SK-MEL-5 (cell line): ENCODE results near the gene DUSP23. TPM values are rescaled to one million over a fixed set of nuclear protein-coding genes. Genes with fewer than 3 reads are reported as not detected.

Source experiments
- total RNA-seq: library from RNA; depleted of rRNA; stranded (reverse); fragments of >200 nt; shearing (Covaris generic); gene quantifications from 2 replicates; pipeline ENCODE4 v1.2.3, GENCODE V29; 2014; rRNA removed

DUSP23 gene
- total RNA-seq, 1 experiment from 2014 or later = 59.0 TPM

Other genes starting within 250 kb of the DUSP23 start
- gene OR10J5, start 245.0 kb upstream of the DUSP23 start, total RNA-seq = not detected in 2 replicates
- gene APCS, start 193.1 kb upstream of the DUSP23 start, total RNA-seq = not detected in 2 replicates
- gene CRP, start 66.4 kb upstream of the DUSP23 start, total RNA-seq = not detected in 2 replicates
- gene FCRL6, start 21.4 kb downstream of the DUSP23 start, total RNA-seq = not detected in 2 replicates
- not detected in 2 replicates for gene SLAMF8, start 45.9 kb downstream of the DUSP23 start, total RNA-seq
- not detected in 2 replicates for gene VSIG8, start 81.7 kb downstream of the DUSP23 start, total RNA-seq
- 0.13 and 0.56 TPM in 2 replicates for gene CFAP45, start 119.2 kb downstream of the DUSP23 start, total RNA-seq
- 122 and 128 TPM in 2 replicates for gene TAGLN2, start 144.5 kb downstream of the DUSP23 start, total RNA-seq
- not detected in 2 replicates for gene IGSF9, start 164.7 kb downstream of the DUSP23 start, total RNA-seq
- gene SLAMF9, start 173.3 kb downstream of the DUSP23 start, total RNA-seq = 13.6 and 17.9 TPM in 2 replicates